Ishikawa (cell line): Measurements from ENCODE around the gene PCDHB2.

ENCODE experiments used
- CREB1 ChIP-seq: IDR thresholded peaks from 2 replicates; pipeline ENCODE4 v1.6.1; 2012; ENCODE audit warnings: low read depth
- EP300 ChIP-seq: IDR thresholded peaks from 2 replicates; pipeline ENCODE4 v1.6.1; 2012; ENCODE audit warnings: borderline replicate concordance
- RAD21 ChIP-seq: IDR thresholded peaks from 2 replicates; pipeline ENCODE4 v1.6.1; 2012; ENCODE audit warnings: low read depth
- REST ChIP-seq: IDR thresholded peaks from 2 replicates; pipeline ENCODE4 v1.6.1; 2012; ENCODE audit warnings: low read depth, mild to moderate bottlenecking
- TEAD4 ChIP-seq: IDR thresholded peaks from 2 replicates; pipeline ENCODE4 v1.6.1; 2012
- USF1 ChIP-seq: IDR thresholded peaks from 2 replicates; pipeline ENCODE4 v1.6.1; 2012

DNA sequence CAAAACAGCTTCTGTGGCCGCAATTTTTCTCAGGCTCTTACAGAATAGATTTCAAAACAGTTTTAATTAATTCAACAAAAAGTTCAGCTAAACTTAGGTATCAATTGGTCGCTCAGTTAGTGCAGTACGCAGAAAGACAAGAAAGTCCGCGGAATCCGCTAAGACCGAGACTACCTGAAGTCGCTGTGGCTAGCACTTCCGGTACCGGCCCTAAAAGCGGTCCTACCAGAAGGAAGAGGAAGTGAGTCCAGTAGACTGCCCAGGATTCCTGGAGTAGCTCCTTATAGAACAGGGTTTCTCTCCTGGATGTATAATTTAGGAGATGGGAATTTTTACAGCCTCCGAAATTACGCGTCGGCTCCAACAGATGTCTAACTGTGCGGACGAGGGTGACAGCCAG lies 16.6 kb upstream of the PCDHB2 start:
- TF ChIP-seq RAD21 (no peak), CREB1 (no peak), EP300 (no peak), TEAD4 (no peak), USF1 (no peak), REST (no peak)
